Measurements from ENCODE around the gene ZNF124. TPM values are rescaled to one million over a fixed set of nuclear protein-coding genes. Genes with fewer than 3 reads are reported as not detected.

The ZNF124 gene
- total and polyA plus RNA-seq, 2 experiments from 2014 or later = 23.2 to 43.9 TPM

- Histone ChIP-seq H3K4me3 (peak overlapping the region; percentile 83), H2AFZ (peak overlapping the region; percentile 95), H3K4me2 (peak overlapping the region; percentile 97), H3F3A (replicated peaks; ENCODE audit: low read depth) (no peaks in the 10 kb centered on the region), H3K27me3 (ENCODE audit: insufficient read depth) (peaks cover 45% of the 10 kb centered on the region), H3K79me2 (replicated peaks; ENCODE audit: insufficient read depth) (no peaks in the 10 kb centered on the region), H3K9me2 (ENCODE audit: insufficient read depth) (no peaks in the 10 kb centered on the region), H3K27ac (ENCODE audit: low read depth) (no peak overlapping the region), H3K4me1 (ENCODE audit: insufficient read depth) (peaks cover 3% of the 10 kb centered on the region), H4K20me1 (replicated peaks; ENCODE audit: insufficient read depth) (no peaks in the 10 kb centered on the region), H3K36me3 (ENCODE audit: insufficient read depth) (no peaks in the 10 kb centered on the region)
- no peak for DNase-seq (ENCODE audit: low spot score)
- H3K27me3 Mint-ChIP-seq (ENCODE audit: insufficient read depth, low read depth, poor library complexity) = peaks cover 32% of the 10 kb centered on the region
- H3K36me3 Mint-ChIP-seq (ENCODE audit: low read depth) = peaks cover 3% of the 10 kb centered on the region; the same call in 1 of the 3 replicates
- peak overlapping the region; percentile 63 for H3K4me3 Mint-ChIP-seq
- no peak overlapping the region for H3K27ac Mint-ChIP-seq
- H3K9me3 Mint-ChIP-seq = peaks cover 6% of the 10 kb centered on the region; the same call in 2 of the 3 replicates
- H3K4me1 Mint-ChIP-seq = peaks cover 10% of the 10 kb centered on the region
- no peak for TF ChIP-seq ZNF462 (CRISPR knock-in tag; IDR thresholded peaks at IDR 0.05)
- no peak for TF ChIP-seq ZNF331 (CRISPR knock-in tag; IDR thresholded peaks at IDR 0.05; ENCODE audit: low read depth)
- TF ChIP-seq STAT1 (IDR thresholded peaks at IDR 0.05; ENCODE audit: unreplicated experiment) = no peak
- TF ChIP-seq, protein P1, sequence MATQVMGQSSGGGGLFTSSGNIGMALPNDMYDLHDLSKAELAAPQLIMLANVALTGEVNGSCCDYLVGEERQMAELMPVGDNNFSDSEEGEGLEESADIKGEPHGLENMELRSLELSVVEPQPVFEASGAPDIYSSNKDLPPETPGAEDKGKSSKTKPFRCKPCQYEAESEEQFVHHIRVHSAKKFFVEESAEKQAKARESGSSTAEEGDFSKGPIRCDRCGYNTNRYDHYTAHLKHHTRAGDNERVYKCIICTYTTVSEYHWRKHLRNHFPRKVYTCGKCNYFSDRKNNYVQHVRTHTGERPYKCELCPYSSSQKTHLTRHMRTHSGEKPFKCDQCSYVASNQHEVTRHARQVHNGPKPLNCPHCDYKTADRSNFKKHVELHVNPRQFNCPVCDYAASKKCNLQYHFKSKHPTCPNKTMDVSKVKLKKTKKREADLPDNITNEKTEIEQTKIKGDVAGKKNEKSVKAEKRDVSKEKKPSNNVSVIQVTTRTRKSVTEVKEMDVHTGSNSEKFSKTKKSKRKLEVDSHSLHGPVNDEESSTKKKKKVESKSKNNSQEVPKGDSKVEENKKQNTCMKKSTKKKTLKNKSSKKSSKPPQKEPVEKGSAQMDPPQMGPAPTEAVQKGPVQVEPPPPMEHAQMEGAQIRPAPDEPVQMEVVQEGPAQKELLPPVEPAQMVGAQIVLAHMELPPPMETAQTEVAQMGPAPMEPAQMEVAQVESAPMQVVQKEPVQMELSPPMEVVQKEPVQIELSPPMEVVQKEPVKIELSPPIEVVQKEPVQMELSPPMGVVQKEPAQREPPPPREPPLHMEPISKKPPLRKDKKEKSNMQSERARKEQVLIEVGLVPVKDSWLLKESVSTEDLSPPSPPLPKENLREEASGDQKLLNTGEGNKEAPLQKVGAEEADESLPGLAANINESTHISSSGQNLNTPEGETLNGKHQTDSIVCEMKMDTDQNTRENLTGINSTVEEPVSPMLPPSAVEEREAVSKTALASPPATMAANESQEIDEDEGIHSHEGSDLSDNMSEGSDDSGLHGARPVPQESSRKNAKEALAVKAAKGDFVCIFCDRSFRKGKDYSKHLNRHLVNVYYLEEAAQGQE (IDR thresholded peaks at IDR 0.05; ENCODE audit: unreplicated experiment) = no peak
- TF ChIP-seq, protein P2, sequence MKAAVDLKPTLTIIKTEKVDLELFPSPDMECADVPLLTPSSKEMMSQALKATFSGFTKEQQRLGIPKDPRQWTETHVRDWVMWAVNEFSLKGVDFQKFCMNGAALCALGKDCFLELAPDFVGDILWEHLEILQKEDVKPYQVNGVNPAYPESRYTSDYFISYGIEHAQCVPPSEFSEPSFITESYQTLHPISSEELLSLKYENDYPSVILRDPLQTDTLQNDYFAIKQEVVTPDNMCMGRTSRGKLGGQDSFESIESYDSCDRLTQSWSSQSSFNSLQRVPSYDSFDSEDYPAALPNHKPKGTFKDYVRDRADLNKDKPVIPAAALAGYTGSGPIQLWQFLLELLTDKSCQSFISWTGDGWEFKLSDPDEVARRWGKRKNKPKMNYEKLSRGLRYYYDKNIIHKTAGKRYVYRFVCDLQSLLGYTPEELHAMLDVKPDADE (IDR thresholded peaks at IDR 0.05) = no peak
- TF ChIP-seq EZH2 (IDR thresholded peaks at IDR 0.05; ENCODE audit: low read depth, unreplicated experiment) = no peak
- no peak for TF ChIP-seq CREB1 (CRISPR knock-in tag; IDR thresholded peaks at IDR 0.05; ENCODE audit: low read depth)
- no peak for TF ChIP-seq JUNB (IDR thresholded peaks at IDR 0.05; ENCODE audit: unreplicated experiment)
- no peak for TF ChIP-seq EZH2phosphoT487 (IDR thresholded peaks at IDR 0.05; ENCODE audit: unreplicated experiment)
- TF ChIP-seq CTCF (conservative IDR thresholded peaks at IDR 0.05; ENCODE audit: low read depth in 2 of 2) = no peak
- TF ChIP-seq POLR2AphosphoS5 (IDR thresholded peaks at IDR 0.05; ENCODE audit: low read depth) = no peak
- TF ChIP-seq NANOG (IDR thresholded peaks at IDR 0.05; ENCODE audit: borderline replicate concordance) = no peak
- TF ChIP-seq ZNF114 (CRISPR knock-in tag; IDR thresholded peaks at IDR 0.05) = no peak
- ATAC-seq = peak; percentile 22
Observed at GRCh38 chr1:247112479-247112781, 59.4 kb downstream of the ZNF124 start.

All from GM23338 (cell line).